Testis (tissue), 2 donors: Measurements from ENCODE around the gene KCNIP3.

Experiments used
- POLR2A ChIP-seq: fragments of 450-650 bp; IDR thresholded peaks from one replicate; pipeline ENCODE4 v1.6.1; 2017; ENCODE audit warnings: antibody characterized with exemption, mild to moderate bottlenecking, moderate library complexity
- TF ChIP-seq, protein P1 (sequence below), 3 experiments: fragments of 450-650 bp in 2 of 3; fragments of 200-600 bp in 1 of 3; sonication (generic) in 1 of 3; IDR thresholded peaks; one replicate each; pipeline ENCODE4 v1.5.1; 2016 to 2019; ENCODE audit warnings: antibody characterized with exemption in 3 of 3, mild to moderate bottlenecking in 2 of 3, moderate library complexity in 1 of 3

DNA sequence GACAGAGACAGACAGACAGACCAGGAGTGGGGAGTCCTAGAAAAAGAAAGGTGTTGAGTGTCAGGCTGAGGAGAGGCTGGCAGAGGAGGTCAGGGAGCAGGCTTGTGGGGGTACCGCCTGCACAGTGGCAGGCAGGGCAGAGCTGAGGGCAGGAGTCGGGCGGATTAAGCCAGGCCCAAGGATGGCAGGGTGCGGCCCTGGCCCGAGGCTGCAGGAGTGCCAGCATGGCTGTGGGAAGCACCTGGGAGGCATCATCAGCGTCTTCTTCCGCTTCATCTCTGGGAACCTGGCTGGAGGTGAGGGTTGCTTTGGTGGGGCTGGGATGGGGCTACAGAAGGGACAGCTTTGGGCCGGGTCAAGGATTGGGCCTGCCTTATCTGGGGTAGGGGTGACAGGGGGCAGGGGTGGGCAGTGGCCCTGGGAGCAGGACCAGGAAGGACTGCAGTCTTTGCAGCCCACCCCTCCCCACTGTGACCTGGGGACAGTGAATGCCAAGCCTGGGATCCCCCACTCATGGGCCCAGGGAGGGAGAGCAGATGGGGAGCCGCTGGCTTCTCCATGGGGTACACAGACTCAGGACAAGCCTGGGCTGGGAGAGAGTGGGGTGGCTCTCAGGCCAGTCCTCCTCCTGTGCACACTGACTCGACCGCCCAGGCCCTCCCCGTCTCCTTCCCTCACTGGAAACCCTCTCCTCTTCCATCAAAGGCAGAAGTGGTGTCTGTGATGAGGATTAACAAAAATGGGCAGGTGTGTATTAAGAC lies 20.7 kb downstream of the KCNIP3 start:
- TF ChIP-seq, protein P1, sequence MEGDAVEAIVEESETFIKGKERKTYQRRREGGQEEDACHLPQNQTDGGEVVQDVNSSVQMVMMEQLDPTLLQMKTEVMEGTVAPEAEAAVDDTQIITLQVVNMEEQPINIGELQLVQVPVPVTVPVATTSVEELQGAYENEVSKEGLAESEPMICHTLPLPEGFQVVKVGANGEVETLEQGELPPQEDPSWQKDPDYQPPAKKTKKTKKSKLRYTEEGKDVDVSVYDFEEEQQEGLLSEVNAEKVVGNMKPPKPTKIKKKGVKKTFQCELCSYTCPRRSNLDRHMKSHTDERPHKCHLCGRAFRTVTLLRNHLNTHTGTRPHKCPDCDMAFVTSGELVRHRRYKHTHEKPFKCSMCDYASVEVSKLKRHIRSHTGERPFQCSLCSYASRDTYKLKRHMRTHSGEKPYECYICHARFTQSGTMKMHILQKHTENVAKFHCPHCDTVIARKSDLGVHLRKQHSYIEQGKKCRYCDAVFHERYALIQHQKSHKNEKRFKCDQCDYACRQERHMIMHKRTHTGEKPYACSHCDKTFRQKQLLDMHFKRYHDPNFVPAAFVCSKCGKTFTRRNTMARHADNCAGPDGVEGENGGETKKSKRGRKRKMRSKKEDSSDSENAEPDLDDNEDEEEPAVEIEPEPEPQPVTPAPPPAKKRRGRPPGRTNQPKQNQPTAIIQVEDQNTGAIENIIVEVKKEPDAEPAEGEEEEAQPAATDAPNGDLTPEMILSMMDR (IDR thresholded peaks at IDR 0.05), result no peak
- no peak for TF ChIP-seq POLR2A
